ENCODE results near the gene KY.

The KY gene, protein sequence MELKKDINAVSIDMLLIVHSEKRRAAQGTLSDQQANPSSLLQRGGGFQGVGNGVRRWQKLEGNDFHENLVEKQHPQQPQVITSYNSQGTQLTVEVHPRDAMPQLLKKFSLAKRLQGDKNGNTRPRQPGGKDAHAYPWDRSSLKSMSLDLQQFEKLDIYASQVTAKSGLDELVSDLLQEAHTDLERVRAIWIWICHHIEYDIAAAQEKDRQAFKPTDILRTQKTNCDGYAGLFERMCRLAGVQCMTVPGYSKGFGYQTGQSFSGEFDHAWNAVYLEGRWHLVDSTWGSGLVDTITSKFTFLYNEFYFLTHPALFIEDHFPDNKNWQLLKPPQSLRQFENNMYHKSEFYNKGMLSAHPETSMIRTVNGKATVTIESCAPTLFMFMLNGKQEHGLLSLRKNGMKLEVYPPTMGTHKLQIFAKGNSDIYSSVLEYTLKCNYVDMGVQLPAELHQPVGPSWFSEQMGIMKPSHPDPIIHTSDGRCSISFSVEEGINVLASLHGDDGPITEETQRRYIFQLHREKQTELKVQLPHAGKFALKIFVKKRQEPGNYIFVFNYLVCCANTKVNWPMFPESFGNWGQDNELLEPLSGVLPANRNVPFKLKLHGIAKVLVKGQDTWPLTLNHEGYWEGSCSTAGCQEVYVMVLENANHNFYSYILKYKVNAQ

DNA sequence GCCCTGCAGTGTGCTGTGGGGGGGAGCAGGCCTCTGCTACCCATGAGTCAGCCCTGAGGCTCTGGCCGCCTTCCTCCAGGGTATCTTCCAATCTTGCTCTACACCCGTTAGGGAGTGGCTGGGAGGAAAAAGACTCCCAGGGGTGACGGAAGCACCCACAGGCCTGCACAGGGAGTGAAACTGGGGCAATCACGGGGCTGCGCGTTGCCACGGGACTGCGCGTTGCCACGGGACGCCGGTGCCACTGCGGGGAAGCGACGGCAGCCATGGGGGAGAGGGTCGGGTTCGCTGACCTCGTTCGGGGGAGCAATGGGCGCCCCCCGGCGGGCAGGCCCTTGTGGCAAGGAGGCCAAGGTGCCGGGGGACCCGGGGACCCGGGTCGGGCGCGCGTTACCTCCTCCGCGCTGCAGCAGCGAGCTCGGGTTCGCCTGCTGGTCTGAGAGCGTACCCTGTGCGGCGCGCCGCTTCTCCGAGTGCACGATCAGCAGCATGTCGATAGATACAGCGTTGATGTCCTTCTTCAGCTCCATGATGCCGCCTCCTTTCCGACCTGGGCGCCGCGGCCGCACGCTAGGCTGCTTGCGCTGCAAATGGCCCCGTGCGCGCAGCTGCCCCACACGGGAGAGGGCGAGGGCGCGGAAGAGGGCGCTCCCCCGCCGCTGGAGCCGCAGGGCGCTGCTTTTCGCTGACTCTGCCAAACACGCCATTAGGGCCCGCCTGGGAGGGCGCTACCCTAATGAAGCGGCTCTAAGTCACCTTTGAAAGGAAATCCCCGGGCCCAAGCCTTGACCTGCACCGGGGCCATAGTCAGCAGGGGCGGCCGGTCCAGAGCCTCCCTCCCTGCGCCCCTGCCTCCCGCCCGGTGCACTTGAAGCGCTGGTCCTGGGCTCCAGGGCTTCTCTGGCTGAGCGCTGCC lies at the start of gene KY:
Gene KY (minus strand): TSS at position 592 of the 916 bp plus-strand sequence. CDS start 62 bp downstream, at position 530.
- no peak for DNase-seq

DNA sequence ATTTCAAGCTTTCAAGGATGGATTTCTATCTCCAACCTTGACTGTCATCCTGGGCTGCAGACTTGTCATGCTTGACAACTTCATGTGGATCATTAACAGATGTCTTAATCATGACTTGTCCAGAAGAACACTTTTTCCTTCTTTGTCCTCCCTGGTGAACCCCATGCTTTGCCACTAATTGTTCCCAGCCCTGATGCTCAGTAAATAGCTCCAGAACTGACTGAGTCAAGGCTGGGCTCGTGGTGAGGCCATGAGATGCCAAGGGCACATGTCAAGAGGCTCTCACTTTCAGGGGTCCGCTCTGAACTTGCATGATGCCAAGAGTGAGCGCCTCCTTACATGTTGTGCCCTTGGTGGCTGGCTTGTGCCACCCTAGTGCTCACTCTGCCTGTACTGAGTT lies 48.9 kb upstream of the KY start:
- DNase-seq = no peak

DNA sequence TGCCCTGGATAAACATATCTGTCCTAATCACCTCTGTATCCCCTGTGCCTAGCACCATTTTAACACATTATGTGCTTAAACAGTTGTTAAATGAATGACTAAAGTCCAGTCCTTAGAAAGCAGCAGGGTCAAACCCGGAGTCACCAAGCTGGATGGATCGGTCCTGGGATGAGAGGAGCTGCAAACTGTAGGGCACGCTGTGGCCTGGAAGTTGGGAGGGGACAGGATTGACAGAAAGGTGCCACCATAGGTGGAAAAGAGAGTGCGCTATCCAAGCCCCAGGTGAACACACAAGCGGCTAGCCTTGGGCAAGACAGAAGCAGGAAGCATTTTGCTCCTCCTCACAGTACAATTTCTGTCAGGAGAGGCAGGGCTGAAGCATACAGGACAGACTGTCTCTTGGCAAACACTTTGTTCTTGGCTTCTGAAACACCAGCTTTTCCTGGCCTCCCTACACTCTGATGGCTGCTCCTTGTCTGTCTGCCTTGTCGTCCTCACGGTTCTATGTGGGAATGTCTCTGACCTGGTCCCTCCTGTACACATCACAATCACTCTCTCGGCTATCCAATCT lies 48.4 kb upstream of the KY start:
- DNase-seq = no peak

DNA sequence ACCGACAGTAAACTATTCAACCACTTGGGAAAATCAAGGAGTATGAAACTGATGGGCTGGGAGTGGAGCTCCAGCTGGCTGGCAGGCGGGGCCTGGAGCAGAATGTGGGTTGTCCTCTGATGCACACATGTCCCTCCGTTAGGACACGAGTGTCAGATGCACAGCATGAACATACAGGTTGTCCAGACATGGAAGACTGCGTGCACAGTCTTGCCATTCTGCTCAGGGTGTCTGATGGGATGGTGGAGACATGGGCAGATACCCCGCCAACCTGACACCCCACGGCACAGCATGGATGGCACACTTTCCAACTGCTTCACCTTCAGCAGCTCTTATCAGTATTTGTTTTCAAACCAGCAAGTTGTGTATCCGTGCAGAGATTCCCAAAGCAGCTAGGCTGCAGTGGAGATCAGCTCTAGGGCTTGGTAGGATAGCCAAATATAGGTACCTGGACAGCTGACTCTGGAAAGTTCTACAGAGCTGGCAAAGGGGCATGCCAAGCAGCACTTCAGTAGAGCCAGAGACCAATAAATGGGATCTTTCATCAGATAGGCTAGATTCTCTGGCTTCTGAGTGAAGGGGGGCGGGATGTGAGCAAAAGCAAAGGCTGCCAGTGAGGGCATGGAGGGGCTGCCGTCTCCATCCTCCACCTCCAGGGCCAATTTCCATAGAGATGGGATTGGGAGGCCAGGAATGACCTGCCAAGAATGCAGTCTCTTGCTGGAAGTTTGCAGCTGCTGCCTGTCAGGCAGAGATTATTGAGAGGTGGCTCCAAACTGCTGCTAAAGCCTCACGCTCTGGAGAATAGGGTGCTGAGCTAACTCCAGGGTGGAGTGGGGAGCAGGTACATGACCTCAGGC lies 47.2 kb upstream of the KY start:
- DNase-seq = no peak

DNA sequence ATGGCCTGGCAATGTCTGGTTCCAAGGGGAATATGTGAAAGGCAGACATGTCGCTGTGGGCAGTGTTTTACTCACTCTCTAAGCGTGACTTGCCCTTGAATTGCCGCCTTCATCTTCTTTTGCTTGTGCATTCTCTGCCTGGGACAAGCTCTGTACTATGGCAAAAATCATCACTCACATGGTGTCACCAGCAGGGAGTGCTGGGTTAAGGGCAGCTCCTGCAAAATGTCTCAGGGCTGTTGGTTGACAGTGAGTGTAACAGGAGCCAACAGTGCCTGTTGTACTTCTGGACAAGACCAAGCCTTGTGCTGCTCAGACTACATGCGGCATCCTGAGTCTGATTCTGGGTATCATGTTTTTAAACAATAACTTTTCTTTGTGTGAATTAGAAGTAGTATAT lies 45.3 kb upstream of the KY start:
- DNase-seq = no peak

DNA sequence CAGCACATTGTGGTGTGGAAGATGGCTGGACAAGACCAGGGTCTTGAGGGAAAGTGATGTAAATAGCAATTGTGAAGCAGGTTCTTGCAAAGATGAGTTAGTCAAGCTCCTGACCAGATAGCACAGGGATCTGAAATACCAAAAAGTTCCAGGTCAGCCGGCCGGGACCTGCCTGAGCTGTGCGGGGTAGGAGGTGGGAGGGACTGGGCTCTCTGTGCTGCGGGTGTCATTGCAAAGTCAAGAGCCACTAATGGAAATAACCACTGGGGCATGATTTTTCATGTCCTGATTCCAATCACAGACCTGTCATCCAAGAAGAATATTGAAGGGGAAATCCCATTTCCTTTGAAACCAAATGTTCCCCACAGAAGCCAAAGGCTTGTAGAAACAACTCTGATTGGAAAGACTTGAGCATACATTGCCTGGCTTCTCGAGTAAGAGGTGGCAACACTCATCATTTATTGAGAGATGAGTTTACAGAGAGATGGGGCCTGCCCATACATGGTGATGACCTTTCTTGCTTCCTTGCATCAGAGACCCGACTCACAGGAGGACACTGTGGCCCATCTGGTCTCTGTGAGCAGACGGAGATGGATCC lies 44.2 kb upstream of the KY start:
- no peak for DNase-seq

DNA sequence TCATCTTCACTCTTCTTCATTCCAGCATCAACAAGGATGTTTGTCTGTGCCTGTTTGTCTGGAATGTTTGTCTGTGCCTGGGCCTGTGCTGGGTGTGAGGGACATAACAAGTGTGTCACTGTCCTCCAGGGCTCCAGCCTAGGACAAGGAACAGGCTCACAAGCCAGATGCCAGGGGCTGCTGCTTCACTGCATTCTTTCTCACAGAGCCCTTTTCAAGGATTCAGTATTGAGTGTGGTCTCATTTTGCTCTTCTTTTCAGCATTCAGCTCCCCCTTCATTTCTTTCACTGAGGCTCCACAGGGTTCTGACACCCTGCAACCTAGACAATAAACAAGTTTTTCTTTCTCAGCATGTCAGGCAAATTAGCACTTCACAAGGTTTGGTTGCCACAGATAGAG lies 43.6 kb upstream of the KY start:
- no peak for DNase-seq

DNA sequence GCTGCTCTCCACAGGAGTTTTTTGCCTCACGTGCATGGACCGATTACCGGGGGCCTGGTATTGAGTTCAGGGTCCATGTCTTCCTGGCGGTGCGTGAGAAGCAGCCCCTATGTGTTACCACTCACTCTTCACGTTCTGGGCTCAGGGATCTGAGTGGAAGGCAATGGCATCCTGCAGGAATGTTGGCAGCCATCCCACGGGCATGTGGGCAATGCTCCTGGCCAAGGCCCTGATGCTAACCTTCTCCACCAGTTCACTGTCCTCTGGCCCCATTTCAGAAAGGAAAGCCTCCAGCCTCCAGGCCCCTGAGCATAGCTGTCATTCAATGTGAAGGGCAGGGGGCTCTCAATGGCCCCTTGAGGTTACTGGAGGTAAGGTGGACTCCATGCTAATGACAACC lies 43.0 kb upstream of the KY start:
- no peak for DNase-seq

DNA sequence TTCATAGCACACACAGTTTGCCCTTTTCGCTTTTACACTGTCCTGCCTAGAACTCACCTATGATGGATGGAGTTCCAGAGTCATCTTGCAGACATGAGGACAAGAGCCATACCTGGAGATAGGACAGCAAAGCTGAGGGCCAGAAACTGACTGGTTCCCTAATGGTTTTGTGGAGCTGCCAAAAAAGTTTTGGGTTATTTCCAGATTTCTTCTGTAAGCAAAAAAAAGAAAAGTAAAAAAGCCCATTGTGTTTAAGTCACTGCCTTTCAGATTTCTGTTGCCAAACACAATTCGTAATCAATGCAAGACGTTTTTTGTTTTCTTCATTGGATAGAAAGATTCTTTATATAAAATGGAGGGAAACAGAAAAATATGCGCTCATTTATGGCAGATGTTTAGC lies 42.4 kb upstream of the KY start:
- no peak for DNase-seq

DNA sequence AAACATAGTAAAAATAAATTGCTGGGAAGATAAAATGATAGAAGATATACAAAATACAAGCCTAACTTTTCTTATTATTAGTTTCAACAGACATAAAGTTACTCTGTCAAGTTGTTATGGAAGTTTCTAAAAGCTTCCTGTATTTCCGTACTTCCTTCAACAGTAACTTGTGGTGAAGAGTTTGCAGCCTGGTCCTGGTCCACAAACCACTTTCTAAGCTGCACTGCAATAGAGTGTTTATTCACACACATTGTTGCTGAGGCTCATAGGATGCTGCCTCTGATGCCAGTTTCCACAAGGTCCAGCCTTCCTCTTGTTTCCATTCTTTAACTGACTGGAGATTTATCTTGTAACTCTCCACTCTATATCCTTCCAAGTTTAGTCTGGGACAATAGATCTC lies 39.4 kb upstream of the KY start:
- DNase-seq = no peak

DNA sequence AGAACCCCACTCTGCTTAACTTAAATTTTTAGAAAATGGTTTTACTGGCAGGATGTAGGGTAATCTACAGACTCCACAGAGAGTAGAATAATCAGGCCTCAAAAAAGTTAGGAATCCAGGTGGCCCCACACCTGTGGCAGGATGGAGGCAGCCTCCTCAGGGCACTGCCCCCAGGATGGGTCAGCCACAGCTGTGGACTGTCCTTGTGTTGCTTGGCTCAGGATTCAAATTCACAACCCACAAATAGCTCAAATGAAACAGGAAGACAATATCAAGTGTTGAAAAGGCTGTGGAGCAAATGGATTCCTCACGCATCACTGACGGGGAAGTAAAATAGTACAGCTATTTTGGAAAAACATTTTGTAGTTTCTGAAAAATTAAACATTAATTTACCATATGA lies 36.8 kb upstream of the KY start:
- no peak for DNase-seq

DNA sequence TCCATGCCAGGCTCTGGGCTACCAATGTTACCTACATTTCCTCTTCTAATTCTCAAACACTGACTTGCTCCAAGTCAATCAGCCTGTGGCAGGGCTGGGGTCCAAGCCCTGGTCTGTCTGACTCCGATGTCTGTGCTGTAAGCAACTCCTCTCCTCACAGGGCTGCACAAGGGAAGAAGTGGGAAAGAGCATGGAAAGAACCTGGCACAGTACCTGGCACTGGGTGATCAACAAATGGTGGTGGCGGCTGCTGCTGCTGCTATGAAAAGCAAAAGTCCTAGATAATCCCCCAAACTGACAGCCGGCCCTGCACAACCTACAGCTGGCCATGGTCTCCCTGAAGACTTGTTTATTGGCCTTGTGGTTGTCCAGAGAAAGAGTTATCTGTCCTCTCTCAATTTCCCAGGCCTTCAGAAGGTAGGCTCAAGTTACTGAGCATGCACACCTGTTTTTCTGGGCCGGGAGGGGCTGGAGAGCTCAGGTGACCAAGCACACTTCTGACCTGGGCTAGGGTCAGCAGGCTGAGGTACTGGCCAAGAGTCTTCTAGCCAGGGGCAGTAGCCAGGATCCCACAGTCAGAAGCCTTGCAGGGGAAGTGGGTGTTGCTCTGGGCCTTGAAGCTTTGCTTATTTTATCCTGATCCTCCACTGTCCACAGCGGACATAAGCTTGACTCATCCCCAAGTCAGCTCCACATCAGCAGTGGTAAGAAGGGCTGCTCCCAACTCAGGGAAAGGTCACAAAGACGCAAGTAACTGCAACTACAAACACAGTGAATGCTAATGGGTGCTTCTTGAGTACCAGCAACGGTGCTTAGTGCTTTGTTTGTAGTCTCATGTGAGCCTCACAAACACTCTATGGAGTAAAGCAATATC lies 35.3 kb upstream of the KY start:
- DNase-seq = no peak

DNA sequence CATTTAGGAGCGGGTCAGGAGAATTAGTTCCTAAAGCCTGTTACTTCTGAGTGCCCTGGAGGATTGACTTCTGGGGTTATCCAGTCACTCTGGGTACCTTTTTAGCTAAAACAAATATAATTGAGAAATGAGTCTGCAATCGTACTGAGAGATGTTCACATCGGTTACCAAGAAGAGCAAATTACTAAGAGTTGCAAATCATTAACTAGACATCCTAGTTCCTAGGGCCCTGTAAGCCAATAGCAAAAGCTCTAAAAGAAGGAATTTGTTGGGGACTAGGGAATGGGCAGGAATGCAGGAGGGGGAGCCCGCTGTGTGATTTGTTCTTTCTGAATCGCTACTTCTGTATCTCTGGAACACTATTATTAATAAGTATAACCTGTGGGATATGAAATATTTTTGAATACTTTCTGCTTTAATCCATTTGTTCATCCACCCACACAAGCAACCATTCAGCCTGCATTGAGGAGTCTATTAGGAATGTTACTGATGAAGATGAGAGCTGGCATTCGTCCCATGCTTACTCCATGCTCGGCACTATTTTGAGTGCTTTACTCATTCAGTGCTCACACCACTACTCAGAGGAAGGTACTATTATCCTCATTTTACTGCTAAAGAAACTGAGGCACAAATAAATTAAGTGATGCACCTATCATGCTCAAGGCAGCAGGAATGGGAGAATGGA lies 31.5 kb upstream of the KY start:
- DNase-seq = no peak

DNA sequence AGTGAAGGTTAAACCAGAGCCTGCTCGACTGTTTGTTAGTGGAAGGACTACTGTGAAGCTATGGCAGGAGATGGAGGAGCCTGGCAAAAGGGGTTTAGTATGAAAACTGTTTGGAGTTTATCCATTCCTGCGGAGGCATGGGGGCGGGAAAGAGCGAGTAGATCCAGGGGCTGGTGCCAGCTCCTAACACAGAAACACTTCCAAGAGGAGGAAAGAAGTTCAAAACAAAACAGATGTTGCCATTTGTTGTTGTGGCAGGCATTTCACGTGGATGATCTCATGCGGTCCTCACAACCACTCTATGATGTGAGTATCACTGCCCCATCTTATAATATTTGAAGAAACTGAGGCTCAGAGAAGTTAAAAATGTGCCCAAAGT lies 30.7 kb upstream of the KY start:
- DNase-seq = no peak

DNA sequence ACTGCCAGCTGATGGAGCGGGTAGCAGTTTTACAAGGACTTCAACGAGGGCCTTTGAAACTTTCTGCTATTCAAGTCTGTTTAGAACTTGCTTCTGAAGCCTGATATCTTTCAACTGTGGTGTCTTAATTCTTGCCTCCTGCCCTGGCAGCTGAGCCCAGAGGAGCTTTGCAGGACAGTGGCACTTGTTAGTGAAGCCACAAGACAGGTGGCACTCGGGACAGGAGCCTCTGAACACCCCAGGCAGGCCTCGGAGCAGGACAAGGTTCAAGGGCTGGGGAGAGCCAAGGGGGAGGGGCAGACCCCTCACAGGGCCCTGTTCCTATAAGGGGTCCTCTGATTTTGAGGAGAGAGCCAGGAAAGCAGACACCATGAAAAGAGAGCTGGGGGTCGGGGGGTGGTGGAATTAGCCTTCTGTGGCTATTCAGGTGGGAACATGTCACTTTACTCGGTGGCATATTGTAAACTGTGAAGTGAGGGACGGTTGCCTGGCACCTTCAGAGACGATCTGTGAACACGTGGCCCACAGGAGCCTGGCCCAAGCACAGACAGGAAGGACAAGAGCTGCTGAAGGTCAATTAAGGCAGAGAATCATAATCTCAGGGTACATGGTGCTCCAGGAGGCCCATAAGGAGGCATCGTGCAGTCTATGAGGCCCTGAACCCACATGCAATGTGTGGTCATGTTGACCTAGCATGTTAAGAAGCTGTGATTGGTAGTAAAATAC lies 30.1 kb upstream of the KY start:
- DNase-seq = no peak

DNA sequence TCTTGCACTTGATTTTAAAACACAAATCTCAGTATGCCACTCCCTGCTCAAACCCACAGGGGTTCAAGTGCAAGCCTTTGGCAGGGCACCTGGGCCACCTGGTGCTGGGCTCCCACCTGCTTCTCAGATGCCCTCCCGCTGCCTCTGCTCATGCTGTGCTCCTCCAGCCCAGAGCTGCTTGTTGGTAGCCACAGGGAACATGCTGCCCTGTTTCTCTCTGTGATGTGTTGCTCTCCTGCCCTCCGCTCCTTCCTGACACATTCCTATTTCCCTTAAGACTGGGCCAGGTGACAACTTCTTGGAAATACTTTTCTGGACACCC lies 27.1 kb upstream of the KY start:
- no peak for DNase-seq

DNA sequence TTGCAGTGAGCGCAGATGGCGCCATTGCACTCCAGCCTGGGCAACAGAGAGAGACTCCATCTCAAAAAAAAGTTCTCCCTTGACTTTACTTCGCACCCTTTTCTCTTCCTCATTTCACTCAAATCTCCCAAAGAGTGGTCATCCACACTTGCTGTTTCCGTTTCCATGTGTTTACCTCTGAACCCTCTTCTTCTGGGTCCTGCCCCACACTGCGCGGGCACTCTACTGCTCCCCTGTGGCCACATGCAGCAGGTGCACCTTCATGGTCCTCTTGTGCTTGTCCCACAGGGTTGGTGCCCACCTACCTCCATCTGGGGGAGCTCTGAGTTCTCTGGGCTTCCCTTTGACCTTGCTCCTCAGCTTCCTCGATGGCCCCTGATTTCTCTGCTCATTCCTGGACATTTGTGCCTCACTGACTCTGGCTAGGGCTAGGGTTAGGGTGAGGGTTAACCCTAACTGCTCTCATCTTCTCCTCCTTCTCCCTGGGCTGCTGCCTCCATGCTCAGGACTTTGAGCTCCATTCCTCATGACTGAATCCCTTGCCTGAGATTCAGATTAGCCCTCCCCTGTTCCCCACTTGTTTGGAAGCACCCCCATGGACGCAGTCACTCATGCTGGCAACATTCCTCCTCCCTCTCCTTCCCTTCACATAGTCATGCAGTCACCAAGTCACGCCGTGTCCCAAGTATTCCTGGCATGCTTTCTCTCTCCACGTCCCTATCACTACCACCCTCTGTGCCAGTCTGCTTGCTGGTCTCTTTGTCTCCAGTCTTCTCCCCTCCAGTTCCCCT lies 26.6 kb upstream of the KY start:
- peak; percentile 6 for DNase-seq

DNA sequence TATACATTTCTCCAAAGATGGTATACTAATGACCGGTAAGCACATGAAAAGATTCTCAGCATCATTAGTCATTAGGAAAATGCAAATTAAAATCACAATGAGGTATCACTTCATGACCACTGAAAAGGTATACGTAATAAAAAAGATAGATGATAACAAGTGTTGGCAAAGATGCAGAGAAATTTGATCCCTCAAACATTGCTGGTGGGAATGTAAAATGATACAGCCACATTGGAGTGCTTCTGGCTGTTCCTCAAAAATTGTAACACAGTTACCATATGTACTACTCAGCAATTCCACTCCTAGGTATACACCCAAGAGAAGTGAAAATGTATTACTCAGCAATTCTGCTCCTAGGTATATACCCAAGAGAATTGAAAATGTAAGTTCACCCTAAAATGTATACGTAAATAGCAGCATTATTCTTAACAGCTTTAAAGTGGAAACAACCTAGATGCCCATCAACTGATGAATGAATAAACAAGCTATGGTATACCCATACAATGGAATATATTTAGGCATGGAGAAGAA lies 25.0 kb upstream of the KY start:
- DNase-seq = no peak

DNA sequence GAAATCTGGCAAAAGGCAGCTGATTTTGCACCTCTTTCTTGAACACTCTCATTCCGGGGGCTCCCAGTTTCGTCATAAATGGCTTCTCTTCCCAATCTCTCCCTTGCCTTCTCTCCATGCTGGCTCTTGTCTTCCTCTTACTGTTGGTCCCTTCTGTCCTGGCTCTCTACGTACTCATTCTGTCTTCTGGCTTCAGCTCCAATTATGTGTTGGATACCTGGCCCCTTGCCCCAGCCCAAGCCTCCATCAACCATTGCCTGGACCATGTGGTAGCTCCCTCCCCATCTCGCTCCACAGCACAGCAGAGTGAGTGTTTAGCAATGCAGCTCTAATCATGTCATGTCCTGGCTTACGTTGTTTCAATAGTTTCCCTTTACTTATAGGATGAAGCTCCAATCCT lies 21.7 kb upstream of the KY start:
- no peak for DNase-seq

All from stimulated activated CD4-positive, alpha-beta T cell treated with anti-CD3 and anti-CD28 coated beads, Interleukin-1b, Interleukin-23, amount 100 ng/mL, for 48 hours (primary cell).